Renal pelvis (tissue), 12 donors: ENCODE results near the gene TAC3. TPM values are rescaled to one million over a fixed set of nuclear protein-coding genes. Genes with fewer than 3 reads are reported as not detected.
"Not testable (repeated sequence)": the region's sequence is repeated elsewhere in the genome, so short reads cannot be mapped to it uniquely, and the experiment has no call there.

Experiments used
- DNase-seq: peaks from one replicate; pipeline ENCODE4 v3.0.0-alpha.2; 2013
- long read RNA-seq, 16 experiments: transcript quantifications; one replicate each; lab custom pipeline, GENCODE V29; 2026
- polyA plus RNA-seq, 3 donors: library from polyadenylated mRNA; unstranded; fragments of 120-200 nt; gene quantifications; one replicate each; pipeline ENCODE4 v1.2.1, GENCODE V29; 2013; ENCODE audit not compliant: insufficient read length in 3 of 3

TAC3 gene
- polyA plus RNA-seq: 1 to 10 TPM in 2 of 3 donors, under 1 TPM in 1; 0.64 to 2.2 (median 1.1) TPM
- long read RNA-seq, donor 1, transcript TAC3-209 (7 exons, 816 nt): major isoform, 5 of 5 reads
- long read RNA-seq, donor 1, partial matches to known transcripts: 0 of 5 reads
- long read RNA-seq, donor 1, other reads (novel, unspliced or antisense): 0 of 5 reads
- long read RNA-seq, donor 2, partial matches to known transcripts: 0 of 3 reads
- long read RNA-seq, donor 2, other reads (novel, unspliced or antisense): 0 of 3 reads
- long read RNA-seq, donor 3: 0 reads
- long read RNA-seq, donor 4, transcript TAC3-209 (7 exons, 816 nt): major isoform, 5 of 5 reads
- long read RNA-seq, donor 4, partial matches to known transcripts: 0 of 5 reads
- long read RNA-seq, donor 4, other reads (novel, unspliced or antisense): 0 of 5 reads
- long read RNA-seq, donor 5: 0 reads
- long read RNA-seq, donor 6: 0 reads
- long read RNA-seq, donor 7, transcript TAC3-209 (7 exons, 816 nt): major isoform, 12 of 12 reads
- long read RNA-seq, donor 7, partial matches to known transcripts: 0 of 12 reads
- long read RNA-seq, donor 7, other reads (novel, unspliced or antisense): 0 of 12 reads
- long read RNA-seq, donor 8: 0 reads
- long read RNA-seq, donor 9: 0 reads
- long read RNA-seq, donor 10, partial matches to known transcripts: 0 of 1 reads
- long read RNA-seq, donor 10, other reads (novel, unspliced or antisense): 0 of 1 reads
- long read RNA-seq, donor 11: 0 reads
- long read RNA-seq, donor 12, partial matches to known transcripts: 0 of 1 reads
- long read RNA-seq, donor 12, other reads (novel, unspliced or antisense): 0 of 1 reads
- long read RNA-seq, donor 13, partial matches to known transcripts: 0 of 1 reads
- long read RNA-seq, donor 13, other reads (novel, unspliced or antisense): 0 of 1 reads
- long read RNA-seq, donor 14: 0 reads
- long read RNA-seq, donor 15, transcript TAC3-209 (7 exons, 816 nt): major isoform, 5 of 5 reads
- long read RNA-seq, donor 15, partial matches to known transcripts: 0 of 5 reads
- long read RNA-seq, donor 15, other reads (novel, unspliced or antisense): 0 of 5 reads
- long read RNA-seq, donor 16, partial matches to known transcripts: 0 of 4 reads
- long read RNA-seq, donor 16, other reads (novel, unspliced or antisense): 0 of 4 reads

DNA sequence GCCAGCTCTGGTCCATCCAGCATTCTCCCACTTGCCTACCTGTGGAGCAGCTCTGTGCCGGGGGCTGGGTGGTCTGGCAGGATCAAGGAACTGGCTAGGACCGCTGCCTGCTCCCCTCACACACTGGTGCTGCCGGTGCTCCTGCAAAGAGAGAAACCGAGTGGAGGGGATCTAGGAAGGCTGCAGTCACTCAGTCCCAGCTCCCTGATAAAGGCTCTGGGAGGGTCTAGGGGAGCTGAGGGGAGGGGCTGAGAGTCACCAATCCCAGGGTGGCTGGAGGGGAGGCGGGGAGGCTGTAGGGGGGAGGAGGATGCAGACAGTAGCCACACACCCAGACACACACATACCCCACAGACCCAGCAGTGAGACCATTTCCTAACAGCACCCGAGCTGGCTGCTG lies at the start of gene TAC3:
Gene TAC3 (minus strand): TSS at position 182 of the 400 bp plus-strand sequence. CDS start 732 bp downstream, outside the sequence.
- no peak for DNase-seq

DNA sequence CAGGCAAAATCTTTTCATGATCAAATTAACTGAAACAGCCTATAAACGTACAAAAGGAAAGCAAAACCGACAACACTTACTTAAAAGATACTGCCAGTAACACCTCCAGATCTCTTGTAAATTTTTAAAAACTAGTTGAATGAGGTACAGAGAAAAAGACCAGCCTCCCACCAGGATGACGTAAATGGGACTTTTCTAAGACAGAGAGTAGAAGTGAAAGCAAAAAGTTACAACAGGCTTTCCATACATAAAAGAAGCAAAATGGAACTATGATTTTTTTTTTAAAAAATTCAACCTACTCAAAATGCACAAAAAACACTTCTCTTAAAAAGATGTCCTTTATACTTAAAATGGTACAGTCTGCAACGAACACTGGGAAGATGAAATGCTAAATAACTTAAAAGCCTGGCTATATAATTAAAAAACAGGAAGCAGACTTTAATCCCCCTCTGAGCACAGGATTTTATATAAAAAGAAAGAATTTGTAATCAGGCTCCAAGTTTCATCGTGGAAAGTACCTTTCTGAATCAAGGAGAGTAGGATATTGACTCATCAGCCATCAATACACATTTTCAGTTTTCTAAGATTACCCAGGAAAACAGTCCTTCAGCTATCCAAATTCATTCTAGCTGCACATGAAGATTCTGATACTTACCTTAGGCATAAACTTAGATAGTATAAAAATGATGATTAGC lies 47.8 kb upstream of the TAC3 start:
- DNase-seq: no peak

DNA sequence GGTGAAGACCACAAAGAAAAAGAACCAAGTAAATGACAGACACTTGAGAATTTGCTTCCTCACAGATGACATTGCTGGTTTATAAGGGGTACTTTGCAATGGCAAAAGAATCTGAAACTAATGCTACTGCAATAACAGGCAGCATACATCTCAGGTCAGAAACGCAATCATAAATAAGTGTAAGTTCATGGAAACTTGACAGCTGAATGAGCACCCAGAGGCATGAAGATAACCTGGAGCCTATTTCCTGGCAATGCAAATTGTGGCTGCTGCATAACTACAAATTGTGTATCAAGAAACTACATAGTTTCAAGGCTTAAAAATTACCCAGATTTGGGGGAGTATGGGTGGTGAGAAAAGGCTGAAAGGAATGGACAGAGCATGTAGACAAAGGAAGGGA lies 42.1 kb upstream of the TAC3 start:
- DNase-seq: no peak

DNA sequence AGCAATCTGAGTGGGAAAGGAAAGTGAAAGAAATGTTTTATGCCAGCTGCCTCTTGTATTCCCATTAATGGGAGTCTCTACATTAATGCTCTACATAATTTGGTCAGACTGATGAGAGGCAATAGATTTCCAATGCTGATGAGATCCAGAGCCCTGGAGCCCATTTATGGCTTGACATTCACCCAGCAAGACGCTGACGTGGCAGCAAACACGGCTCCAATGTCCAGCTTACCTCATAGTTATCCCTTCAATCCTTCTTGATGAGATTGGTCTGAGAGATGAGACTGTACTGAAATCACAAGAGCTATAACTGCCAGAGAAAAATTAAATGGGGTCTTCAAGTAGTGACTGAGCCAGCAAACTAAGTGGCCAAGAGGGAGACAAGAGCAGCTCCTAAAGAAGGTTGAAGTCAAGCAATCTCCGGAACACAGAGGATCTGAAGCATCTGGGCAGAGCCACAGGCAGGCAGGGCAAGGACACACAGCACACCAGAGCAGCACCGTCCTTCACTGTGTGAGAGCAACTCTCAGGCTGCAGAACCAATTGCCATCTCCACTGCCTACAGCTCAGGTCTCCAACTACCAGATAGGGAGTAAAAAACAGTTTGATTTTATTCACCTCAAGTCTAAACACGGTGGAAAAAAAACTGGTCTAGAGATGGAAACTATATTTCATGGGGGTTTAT lies 40.9 kb upstream of the TAC3 start:
- no peak for DNase-seq

GRCh38 chr12:57055824-57056223 lies 39.5 kb upstream of the TAC3 start:
- no peak for DNase-seq

DNA sequence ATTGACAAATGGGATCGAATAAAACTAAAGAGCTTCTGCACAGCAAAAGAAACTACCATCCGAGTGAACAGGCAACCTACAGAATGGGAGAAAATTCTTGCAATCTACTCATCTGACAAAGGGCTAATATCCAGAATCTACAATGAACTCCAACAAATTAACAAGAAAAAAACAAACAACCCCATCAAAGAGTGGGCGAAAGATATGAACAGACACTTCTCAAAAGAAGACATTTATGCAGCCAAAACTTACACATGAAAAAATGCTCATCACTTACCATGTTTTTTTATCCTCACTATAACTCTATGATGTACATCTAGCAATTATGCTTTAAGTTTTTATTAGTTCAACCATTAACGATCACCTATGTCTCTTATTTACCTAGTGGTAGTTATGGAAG lies 37.6 kb upstream of the TAC3 start:
- not testable (repeated sequence) for DNase-seq

- DNase-seq: not testable (repeated sequence)
These were observed 36.8 kb upstream of the TAC3 start for GRCh38 chr12:57053146-57053545.

DNA sequence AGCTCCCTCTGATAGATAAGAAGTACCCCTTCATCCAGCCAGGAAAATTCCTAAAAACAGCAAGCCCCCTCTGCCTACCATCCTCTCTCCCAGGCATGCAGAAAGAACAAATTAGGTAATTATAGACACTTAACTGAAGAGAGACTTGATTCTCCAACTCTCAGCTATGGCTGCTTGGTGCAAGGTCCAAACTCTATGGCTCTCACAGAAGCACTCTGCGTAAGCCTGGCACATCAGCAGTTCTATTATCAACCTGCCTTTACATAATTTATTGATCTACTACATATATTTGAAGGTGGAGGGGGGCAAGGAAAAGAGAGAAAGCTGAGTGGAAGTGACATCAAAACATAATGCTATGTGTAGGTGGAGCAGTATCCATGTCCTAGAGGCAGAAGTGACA lies 34.7 kb upstream of the TAC3 start:
- no peak for DNase-seq

DNA sequence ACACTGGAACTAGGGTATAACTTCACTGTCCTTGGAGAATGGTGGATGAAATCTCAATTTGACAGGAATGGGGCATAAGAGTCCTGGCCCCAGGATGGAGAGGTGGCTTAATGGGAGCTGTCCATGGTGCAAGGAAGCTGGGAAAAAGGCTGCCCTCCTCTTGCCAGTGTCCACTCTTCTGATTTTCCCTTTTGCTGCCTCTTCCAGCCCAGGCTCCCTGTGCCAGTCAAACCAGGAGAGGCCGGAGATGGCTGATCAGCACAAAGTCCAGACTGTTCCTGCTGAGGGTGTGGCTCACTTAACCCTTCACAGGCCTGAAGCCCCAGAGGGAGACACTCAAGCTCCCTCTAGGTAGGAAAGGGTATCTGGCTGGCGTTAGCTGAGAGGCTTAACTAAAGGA lies 33.6 kb upstream of the TAC3 start, which contains the start of gene MYO1A:
Gene MYO1A (minus strand): TSS at position 240 of the 400 bp plus-strand sequence. CDS start 1,806 bp downstream, outside the sequence.
- DNase-seq: peak; percentile 4

DNA sequence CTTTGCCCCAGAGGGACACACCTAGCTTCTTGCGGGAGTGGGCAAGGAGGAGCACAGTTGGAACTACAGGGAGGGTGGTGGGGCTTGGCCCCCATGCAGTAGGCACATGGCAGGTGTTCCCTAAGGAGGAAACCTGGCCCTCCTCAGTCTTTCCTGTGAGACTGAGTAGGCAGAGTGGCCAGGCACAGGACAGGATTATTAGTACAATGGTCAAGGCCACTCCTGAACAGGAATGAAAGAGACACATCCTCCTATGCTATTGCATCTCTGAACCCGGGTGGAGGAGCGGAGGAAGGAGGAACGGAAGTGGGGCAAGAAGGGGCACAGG lies 32.8 kb upstream of the TAC3 start:
- DNase-seq: no peak

DNA sequence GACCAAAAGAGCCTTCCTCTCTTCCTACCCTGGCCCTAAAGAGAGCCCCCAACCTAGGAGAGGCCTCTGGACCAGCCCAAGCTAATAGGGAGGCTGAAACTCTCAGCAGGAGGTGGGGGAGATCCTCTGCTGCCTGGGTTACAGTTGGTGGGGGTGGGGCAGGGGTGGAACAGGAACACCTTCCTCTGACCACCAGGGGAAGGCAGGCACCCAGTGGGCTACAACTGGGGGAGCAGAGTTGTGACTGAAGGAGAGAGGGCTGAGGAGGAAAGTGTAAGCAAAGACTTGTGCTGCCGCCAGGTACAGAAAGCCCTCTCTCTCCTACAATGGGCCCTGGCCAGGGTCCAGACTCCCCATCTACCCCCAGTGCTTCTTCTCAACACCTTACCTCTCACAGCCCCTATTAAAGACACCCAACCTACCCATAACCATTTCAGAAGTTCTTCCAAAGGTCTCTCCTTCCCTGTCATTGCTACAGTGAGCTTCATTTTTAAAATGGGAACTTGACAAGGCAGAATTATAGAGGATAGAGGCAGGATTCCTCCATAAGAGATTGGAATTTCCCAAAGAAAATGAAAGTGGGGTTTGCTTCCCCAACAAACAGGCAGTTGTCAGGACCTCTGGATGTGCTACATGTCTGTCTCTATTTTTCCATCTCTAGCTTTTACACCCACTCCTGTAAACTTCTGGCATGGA lies 32.2 kb upstream of the TAC3 start:
- no peak for DNase-seq

GRCh38 chr12:57047981-57048380 lies 31.7 kb upstream of the TAC3 start:
- DNase-seq: no peak

- DNase-seq: no peak
These were observed 30.9 kb upstream of the TAC3 start for GRCh38 chr12:57046947-57047890.

DNA sequence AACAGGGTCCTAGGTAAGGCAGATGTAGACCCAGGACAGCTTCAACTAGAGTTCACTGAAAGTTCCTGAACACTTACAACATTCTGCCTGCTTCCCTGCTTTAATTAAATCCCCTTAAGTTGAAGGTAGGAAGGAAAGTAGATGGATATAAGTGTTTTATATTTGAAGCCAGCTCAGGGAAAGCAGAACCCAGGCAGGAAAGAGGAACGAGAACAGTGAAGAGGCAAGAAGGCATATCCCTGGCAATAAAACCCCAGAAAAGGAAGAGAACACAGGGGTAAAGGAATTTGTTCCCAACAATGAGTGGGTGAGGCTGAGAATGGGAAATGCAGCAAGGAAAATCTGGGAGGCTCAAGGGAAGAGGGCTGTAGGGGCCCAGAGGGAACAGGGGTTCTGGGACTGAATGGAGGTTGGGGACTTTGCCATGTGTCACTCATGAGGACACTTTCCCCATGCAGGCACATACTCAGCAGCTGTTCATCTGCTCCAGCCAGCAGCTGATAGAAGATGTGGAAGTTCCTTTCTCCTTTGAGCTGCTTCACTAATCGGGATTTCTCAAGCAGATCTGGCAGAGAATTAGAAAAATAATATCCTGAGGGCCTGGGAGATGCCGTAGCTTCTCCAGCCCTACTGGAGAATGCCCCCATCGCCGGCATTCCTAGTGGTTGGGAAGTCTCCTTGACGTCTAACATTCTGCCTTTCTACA lies 29.9 kb upstream of the TAC3 start:
- DNase-seq: no peak

GRCh38 chr12:57044889-57045288 lies 28.6 kb upstream of the TAC3 start:
- DNase-seq: no peak

- no peak for DNase-seq
These were observed 28.1 kb upstream of the TAC3 start for GRCh38 chr12:57044468-57044867.

DNA sequence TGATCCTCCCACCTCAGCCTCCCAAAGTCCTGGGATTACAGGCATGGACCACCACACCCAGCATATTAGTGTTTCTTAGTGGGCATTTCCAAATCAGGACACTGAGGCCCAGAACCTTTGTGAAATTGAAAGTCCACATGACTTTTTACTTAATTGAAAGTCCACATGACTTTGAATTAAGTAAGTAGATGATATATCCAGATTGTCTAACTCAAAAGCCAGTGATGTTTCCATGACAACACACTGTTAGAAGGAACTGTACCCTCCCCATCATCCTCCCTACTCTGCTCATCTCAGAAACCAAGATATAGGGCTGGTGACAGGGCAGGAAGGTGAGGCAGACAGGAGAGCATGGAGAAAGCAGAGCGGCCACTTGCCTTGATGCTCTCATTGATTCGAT lies 26.4 kb upstream of the TAC3 start:
- no peak for DNase-seq

- DNase-seq: no peak
These were observed 24.4 kb upstream of the TAC3 start for GRCh38 chr12:57040750-57041149.

DNA sequence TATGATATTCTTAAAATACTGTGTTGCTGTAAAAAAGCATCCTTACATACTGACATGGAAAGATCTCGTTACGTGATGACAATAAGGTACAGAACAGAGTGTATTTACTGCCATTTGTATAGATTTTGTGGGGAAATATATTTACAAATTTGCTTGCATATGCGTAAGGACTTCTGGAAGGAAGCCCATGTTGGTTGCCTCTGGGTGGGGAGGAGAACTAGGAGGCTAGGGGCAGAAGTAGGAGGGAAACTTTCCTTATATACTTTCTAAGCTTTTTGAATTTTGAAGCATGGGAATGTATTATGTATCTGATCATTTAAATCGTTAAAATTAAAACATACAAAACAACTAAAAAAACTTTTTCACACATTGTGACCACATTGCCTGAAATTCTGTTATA lies 23.9 kb upstream of the TAC3 start:
- DNase-seq: no peak
